B cell (primary cell): ENCODE data around the gene SCAMP4. TPM values are rescaled to one million over a fixed set of nuclear protein-coding genes. Genes with fewer than 3 reads are reported as not detected.

ENCODE experiments used
- ATAC-seq: fragments of 200-7000 bp; cut with Tn5 transposase; one replicate; pipeline ENCODE4 v1.10.0; 2021; ENCODE audit warnings: low read depth, mild to moderate bottlenecking, moderate number of reproducible peaks, moderate library complexity
- CTCF ChIA-PET: fragments of 350-600 bp; sonication (Branson Sonifier 250); formaldehyde crosslinking; loops from one replicate; lab custom pipeline; 2021; ENCODE audit warnings: antibody characterized with exemption, inconsistent platforms; lab: Charles Lee
- POLR2A ChIA-PET: fragments of 350-600 bp; sonication (Branson Sonifier 250); formaldehyde crosslinking; loops from one replicate; lab custom pipeline; 2021; ENCODE audit warnings: antibody characterized with exemption; lab: Charles Lee
- DNase-seq: peaks from one replicate; pipeline ENCODE4 v3.0.0; 2013
- H2AFZ ChIP-seq: 2 replicates; pipeline ENCODE4 v1.6.1; 2012; ENCODE audit warnings: mild to moderate bottlenecking, low read depth, low read length; ENCODE audit not compliant: insufficient read depth, poor library complexity, severe bottlenecking
- H3K27ac ChIP-seq, 2 donors: 1 replicate in 1 of 2; 2 replicates in 1 of 2; pipeline ENCODE4 v1.5.1; 2012 to 2013; ENCODE audit warnings: low read length in 2 of 2, mild to moderate bottlenecking in 2 of 2, moderate library complexity in 1 of 2
- H3K27me3 ChIP-seq, 4 experiments: fragments of 200-600 bp in 1 of 4; sonication (generic) in 1 of 4; replicated peaks in 1 of 4; 1 replicate in 2 of 4; 2 replicates in 2 of 4; pipeline versions ENCODE4 v1.6.1 to v1.7.0; 2013 to 2016; ENCODE audit warnings: low read length in 3 of 4, mild to moderate bottlenecking in 2 of 4, mixed read lengths in 1 of 4, moderate library complexity in 1 of 4; ENCODE audit not compliant: insufficient read depth in 4 of 4, control insufficient read depth in 3 of 4; ENCODE audit errors: control extremely low read depth in 1 of 4
- H3K36me3 ChIP-seq, 2 experiments: replicated peaks in 1 of 2; 1 replicate in 1 of 2; 2 replicates in 1 of 2; pipeline versions ENCODE4 v1.6.1 to v1.7.1; 2013; ENCODE audit warnings: low read length in 1 of 2; ENCODE audit not compliant: insufficient read depth in 2 of 2, control insufficient read depth in 1 of 2; ENCODE audit errors: control extremely low read depth in 1 of 2, extremely low read depth in 1 of 2
- H3K4me1 ChIP-seq, 2 donors: fragments of 200-600 bp in 1 of 2; sonication (generic) in 1 of 2; 1 replicate in 1 of 2; 2 replicates in 1 of 2; pipeline versions ENCODE4 v1.5.1 to v1.6.1; 2013 to 2017; ENCODE audit warnings: low read length in 2 of 2; ENCODE audit not compliant: control insufficient read depth in 2 of 2, insufficient read depth in 2 of 2
- H3K4me2 ChIP-seq: replicated peaks from 2 replicates; pipeline ENCODE3; 2012; ENCODE audit warnings: mild to moderate bottlenecking, low read depth, low read length; ENCODE audit not compliant: poor library complexity, severe bottlenecking
- H3K4me3 ChIP-seq, 5 experiments: fragments of 200-600 bp in 1 of 5; sonication (generic) in 1 of 5; 1 replicate in 3 of 5; 2 replicates in 2 of 5; pipeline versions ENCODE4 v1.5.1 to v1.7.0; 2011 to 2016; ENCODE audit warnings: low read length in 4 of 5, mild to moderate bottlenecking in 4 of 5, low read depth in 2 of 5, control low read depth in 1 of 5, moderate library complexity in 1 of 5; ENCODE audit not compliant: insufficient read depth in 1 of 5; ENCODE audit errors: control extremely low read depth in 1 of 5, extremely low read depth in 1 of 5
- H3K79me2 ChIP-seq: fragments of 200-600 bp; sonication (generic); one replicate; pipeline ENCODE4 v1.6.0; 2016; ENCODE audit warnings: low read length; ENCODE audit not compliant: control insufficient read depth, insufficient read depth
- H3K9ac ChIP-seq: fragments of 200-600 bp; sonication (generic); 2 replicates; pipeline ENCODE4 v1.6.1; 2017; ENCODE audit warnings: mild to moderate bottlenecking, low read length, moderate library complexity
- H3K9me3 ChIP-seq, 3 donors: one replicate each; pipeline versions ENCODE4 v1.6.1 to v1.7.1; 2013; ENCODE audit warnings: low read length in 2 of 3; ENCODE audit not compliant: control insufficient read depth in 2 of 3, insufficient read depth in 1 of 3; ENCODE audit errors: control extremely low read depth in 1 of 3
- H4K20me1 ChIP-seq: 2 replicates; pipeline ENCODE4 v1.6.0; 2012; ENCODE audit warnings: mild to moderate bottlenecking, low read length; ENCODE audit not compliant: insufficient read depth, control insufficient read depth, poor library complexity, severe bottlenecking
- H3K27ac Mint-ChIP-seq: one replicate; pipeline ENCODE4 v1.8.0; 2021; ENCODE audit warnings: mixed read lengths
- H3K27me3 Mint-ChIP-seq: one replicate; pipeline ENCODE4 v1.8.0; 2021; ENCODE audit warnings: mixed read lengths
- H3K4me1 Mint-ChIP-seq: one replicate; pipeline ENCODE4 v1.8.0; 2021; ENCODE audit warnings: mixed read lengths
- H3K4me3 Mint-ChIP-seq: one replicate; pipeline ENCODE4 v1.8.0; 2021; ENCODE audit warnings: mixed read lengths
- H3K9me3 Mint-ChIP-seq: one replicate; pipeline ENCODE4 v1.8.0; 2022; ENCODE audit warnings: mixed read lengths; ENCODE audit not compliant: insufficient read depth
- CTCF ChIP-seq: fragments of 200-600 bp; IDR thresholded peaks from one replicate; pipeline ENCODE4 v1.8.0; 2022; ENCODE audit warnings: antibody characterized with exemption, mild to moderate bottlenecking
- EZH2 ChIP-seq: IDR thresholded peaks from 2 replicates; pipeline ENCODE4 v1.6.1; 2012; ENCODE audit warnings: borderline replicate concordance, low read depth, mild to moderate bottlenecking, moderate library complexity, low read length; ENCODE audit not compliant: insufficient read depth, poor library complexity, severe bottlenecking
- WGBS: methylation state at CpG from one replicate; pipeline ENCODE4 v1.1.5; 2013; ENCODE audit warnings: missing lambda C conversion rate; ENCODE audit not compliant: insufficient coverage; 5-methylcytosine and 5-hydroxymethylcytosine counted together
- intact Hi-C: fragments of 100-400 bp; cut with micrococcal nuclease; formaldehyde crosslinking; loops from one replicate; pipeline ENCODE4 v1.10.0; 2022
- polyA plus RNA-seq: library from polyadenylated mRNA; depleted of rRNA; stranded (reverse); fragments of >200 nt; gene quantifications from 2 replicates; pipeline ENCODE4 v1.2.3, GENCODE V29; 2012
- total RNA-seq, 2 donors: library from RNA; stranded (reverse); fragments of 120-200 nt in 1 of 2; gene quantifications; 1 replicate in 1 of 2; 2 replicates in 1 of 2; pipeline versions ENCODE4 v1.2.3 to v1.2.4, GENCODE V29; 2013 to 2022

Gene SCAMP4
- total and polyA plus RNA-seq, 2 donors (not counting 1 experiment from before 2014, with no cell fraction given), result 47.9 to 60.0 TPM

GRCh38 chr19:1970806-1971502, 65.8 kb downstream of the SCAMP4 start:
- H3K4me3 ChIP-seq, result no peak overlapping the region
- Mint-ChIP-seq H3K27me3 (no peaks in the 10 kb centered on the region), H3K4me1 (peaks cover 13% of the 10 kb centered on the region), H3K9me3 (no peaks in the 10 kb centered on the region), H3K4me3 (no peak overlapping the region), H3K27ac (no peak overlapping the region)
- H3K4me1 ChIP-seq, result peaks cover 0 to 13% of the 10 kb centered on the region in 2 donors
- ChIA-PET POLR2A (no interaction called here), CTCF (interaction anchor here (0.6 kb wide), 1 partner anchor 544 kb away, joined by 3 read pairs; no protein-coding TSS in a partner anchor)
- intact Hi-C loops, result no loop called here
- H3K4me2 ChIP-seq, result no peak overlapping the region
- TF ChIP-seq CTCF, result no peak
- TF ChIP-seq EZH2, result no peak
- H3K27me3 ChIP-seq, result no peaks in the 10 kb centered on the region
- H3K27ac ChIP-seq, result no peak overlapping the region
- WGBS, result 98% methylated on average over 26 of the region's 27 CpGs
- H2AFZ ChIP-seq, result no peak overlapping the region
- no peak for DNase-seq
- H4K20me1 ChIP-seq, result peaks cover 83% of the 10 kb centered on the region
- H3K79me2 ChIP-seq, result peaks cover 89% of the 10 kb centered on the region
- H3K9ac ChIP-seq, result no peak overlapping the region
- ATAC-seq, result no peak
- no peaks in the 10 kb centered on the region for H3K9me3 ChIP-seq
- H3K36me3 ChIP-seq, result peaks cover 2 to 49% of the 10 kb centered on the region in 2 experiments

- POLR2A ChIA-PET, result no interaction called here
- Mint-ChIP-seq H3K4me3 (no peak overlapping the region), H3K4me1 (peaks cover 4% of the 10 kb centered on the region), H3K27me3 (no peaks in the 10 kb centered on the region), H3K9me3 (no peaks in the 10 kb centered on the region), H3K27ac (no peak overlapping the region)
- Histone ChIP-seq H3K9me3 (no peaks in the 10 kb centered on the region), H3K27ac (no peak overlapping the region), H3K4me3 (no peak overlapping the region), H3K9ac (no peak overlapping the region), H3K27me3 (no peaks in the 10 kb centered on the region), H2AFZ (no peak overlapping the region), H3K4me1 (peaks cover 0 to 6% of the 10 kb centered on the region in 2 donors), H3K4me2 (no peak overlapping the region), H3K79me2 (peaks cover 84% of the 10 kb centered on the region), H3K36me3 (peaks cover 2 to 48% of the 10 kb centered on the region in 2 experiments), H4K20me1 (peaks cover 78% of the 10 kb centered on the region)
- ATAC-seq, result peak; percentile 31
- 92% methylated on average over 18 of the region's 28 CpGs for WGBS
- intact Hi-C loops, result no loop called here
- no peak for TF ChIP-seq CTCF
- TF ChIP-seq EZH2, result no peak
- CTCF ChIA-PET, result no interaction called here
- DNase-seq, result no peak
Measured at GRCh38 chr19:1974381-1975161, 69.4 kb downstream of the SCAMP4 start.
